Measurements from ENCODE around the gene THAP2.
"Not testable (repeated sequence)": the region's sequence is repeated elsewhere in the genome, so short reads cannot be mapped to it uniquely, and the experiment has no call there.

Gene THAP2

DNA sequence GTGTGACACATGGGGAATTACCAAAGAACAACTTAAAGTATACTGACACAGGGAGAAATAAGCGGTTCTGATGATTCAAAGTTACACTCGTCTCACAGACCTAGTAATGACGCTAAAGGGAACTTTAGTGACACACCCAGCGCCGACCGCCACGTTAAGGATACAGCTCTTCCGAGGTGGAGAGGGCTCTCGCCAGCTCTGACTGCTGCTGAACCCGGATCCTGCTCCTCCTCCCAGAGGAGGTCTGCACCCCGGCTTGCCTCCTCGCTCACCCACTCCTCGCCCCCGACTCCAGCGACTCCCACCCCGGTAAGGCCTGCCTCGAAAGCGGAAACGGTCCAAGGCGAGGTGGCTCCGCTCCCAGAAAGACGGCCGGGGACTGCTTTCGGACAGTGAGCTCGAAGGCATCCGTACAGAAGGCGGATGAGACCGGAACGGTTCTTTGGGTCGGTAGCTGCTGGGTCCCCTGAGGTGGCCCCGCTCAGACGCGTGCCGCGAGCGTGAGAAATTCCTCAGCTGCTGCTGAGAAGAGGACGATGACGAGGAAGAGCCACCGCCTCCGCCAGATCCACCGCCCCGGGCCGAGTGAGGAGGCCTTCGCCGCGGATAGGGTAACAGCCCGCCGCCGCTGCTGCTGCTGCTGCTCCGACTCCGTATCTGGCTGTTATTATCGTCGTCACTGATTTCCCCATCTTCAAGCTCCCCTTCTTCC, 1.1 kb upstream of the THAP2 start:
- DNase-seq (ENCODE audit: low read depth): peak; percentile 28

DNA sequence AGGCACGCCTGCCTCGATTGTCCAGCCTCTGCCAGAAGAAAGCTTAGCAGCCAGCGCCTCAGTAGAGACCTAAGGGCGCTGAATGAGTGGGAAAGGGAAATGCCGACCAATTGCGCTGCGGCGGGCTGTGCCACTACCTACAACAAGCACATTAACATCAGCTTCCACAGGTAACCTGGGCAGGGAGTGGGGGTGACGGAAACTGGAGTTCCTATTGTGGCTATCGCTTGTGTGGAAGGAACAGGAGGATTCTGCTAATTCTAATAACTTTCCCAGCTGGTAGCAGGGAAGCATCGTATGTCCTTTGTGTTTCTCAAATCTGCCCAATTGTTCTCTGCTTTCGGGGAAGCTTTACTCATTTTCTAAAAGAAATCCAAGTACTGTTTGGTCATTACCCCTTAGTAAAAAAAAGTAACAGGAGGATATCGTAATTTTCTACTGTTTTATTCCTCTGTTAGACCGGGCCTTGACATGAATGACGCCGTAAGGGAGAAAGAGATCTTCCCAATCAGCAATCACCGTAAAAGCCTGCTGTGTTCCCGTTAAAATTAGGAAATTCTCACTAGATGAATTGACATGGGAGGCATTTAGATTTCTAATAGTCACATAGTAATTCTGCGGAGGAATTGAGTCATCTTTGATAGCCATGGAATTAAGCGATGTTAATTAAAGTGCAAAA, 449 bp downstream of the THAP2 start:
- DNase-seq (ENCODE audit: low read depth): no peak

DNA sequence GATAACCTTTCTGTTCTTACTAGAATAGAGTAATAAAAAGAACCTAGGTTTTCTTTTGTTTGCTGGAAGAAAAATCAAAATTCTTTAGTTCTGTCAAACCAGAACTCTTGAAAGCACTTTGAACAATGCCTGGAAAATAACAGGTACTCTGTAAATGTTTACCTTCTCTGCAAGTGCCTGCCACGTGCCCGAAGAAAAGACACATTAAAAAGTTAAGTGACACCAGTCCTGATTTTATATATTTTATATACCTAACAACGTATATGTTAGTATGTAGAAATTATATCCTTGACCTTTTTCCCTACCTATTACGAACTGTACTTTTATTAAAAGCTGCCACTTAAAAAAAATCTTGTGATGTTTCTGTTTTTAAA, 976 bp downstream of the THAP2 start:
- DNase-seq (ENCODE audit: low read depth): no peak

DNA sequence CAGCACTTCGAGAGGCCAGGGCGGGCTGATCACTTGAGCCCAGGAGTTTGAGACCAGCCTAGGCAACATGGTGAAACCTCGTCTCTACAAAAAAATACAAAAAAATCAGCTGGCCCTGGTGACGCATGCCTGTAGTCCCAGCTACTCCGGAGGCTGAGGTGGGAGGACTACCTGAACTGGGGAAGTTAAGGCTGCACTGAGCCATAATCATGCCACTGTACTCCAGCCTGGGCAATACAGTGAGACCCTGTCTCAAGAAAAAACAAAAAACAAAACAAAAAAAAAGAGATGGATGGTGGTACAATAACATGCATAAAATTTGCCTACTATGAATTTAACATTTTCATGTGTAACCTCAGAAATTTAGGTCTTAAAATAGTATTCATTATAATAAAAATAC, 2.2 kb downstream of the THAP2 start:
- no peak for DNase-seq (ENCODE audit: low read depth)

GRCh38 chr12:71671311-71671710, 7.2 kb downstream of the THAP2 start:
- no peak for DNase-seq (ENCODE audit: low read depth)

DNA sequence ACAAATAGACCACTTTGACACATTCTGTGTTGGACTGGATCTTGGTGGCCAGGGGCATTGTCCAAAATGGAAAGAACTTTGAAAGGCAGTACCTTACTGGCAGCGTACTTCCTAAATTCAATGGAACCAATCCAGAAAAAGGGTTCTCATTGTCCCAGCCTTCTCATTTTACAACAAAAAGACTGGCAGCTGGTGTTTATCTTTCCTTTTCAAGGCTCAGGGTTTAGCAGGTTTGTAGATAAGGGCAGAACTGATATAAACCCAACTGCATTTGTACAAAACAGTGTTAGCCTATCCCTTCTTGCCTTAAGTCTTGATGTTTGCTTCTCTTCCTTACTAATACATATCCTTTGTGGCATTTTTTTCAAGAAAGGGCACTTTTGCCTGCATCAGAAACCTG, 7.7 kb downstream of the THAP2 start:
- no peak for DNase-seq (ENCODE audit: low read depth)

- no peak for DNase-seq (ENCODE audit: low read depth)
Measured at GRCh38 chr12:71682466-71682865, 18.4 kb downstream of the THAP2 start.

GRCh38 chr12:71683633-71684032, 19.5 kb downstream of the THAP2 start:
- no peak for DNase-seq (ENCODE audit: low read depth)

- no peak for DNase-seq (ENCODE audit: low read depth)
Measured at GRCh38 chr12:71684081-71684480, 20.0 kb downstream of the THAP2 start.

DNA sequence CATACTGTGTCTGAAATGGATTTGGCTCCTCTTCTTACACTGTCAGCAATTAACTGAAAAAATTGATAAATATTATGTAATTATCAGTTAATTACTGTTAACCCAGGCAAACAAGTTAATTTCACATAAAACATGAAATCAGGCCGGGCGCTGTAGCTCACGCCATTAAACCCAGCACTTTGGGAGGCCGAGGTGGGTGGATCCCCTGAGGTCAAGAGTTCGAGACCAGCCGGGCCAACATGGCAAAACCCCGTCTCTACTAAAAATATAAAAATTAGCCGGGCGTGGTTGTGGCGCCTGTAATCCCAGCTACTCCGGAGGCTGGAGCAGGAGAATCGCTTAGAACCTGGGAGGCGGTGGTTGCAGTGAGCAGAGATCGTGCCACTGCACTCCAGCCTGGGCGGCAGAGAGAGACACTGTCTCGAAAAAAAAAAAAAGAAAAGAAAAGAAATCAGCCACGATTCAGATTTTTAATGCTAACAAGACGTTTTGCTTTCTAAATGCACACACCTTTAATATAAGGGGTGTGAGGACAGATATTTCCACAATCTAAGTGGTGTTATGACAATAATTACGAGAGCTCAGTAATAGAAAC, 21.3 kb downstream of the THAP2 start:
- DNase-seq (ENCODE audit: low read depth): no peak

DNA sequence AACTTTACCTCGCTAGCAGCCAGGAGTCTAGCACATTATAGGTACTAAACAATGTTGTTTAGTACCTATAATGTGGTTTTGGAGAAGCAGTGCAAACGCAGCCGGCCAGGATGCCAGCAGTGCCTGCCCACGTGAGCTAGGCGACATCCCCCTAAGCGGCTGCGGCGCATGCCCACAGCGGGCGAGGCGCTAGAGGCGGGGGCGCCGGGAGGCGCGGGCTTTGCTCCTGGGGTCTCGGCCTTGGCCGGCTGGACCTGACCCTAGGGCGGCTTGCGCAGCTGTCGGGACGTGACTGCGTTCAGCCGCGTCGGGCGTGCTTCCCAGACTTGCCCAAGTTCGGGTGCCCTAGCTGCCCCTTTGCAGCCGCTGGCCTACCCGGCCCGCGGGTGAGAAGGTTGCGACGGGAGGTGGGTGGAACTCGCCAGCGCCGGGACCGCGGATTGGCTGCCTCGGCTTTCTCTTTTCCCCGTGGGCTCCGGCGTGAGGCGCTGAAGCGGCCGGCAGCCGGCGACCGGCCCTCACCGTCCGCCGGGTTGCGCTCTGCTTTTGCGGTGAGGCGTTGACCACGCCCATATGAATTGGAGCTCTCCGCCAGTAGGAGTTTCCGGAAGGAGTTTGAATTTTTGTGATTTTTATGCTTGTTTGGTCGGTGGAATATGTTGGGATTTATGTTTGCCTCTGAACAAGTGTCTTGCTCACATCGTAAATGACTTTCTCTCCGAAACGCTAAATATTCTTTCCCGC, 22.0 kb downstream of the THAP2 start, which contains the start of gene TMEM19:
TSS of gene TMEM19 (plus strand) at position 169 of the 744 bp plus-strand sequence. CDS start 599 bp downstream, outside the sequence.
- peak; percentile 75 for DNase-seq (ENCODE audit: low read depth)

- DNase-seq (ENCODE audit: low read depth): no peak
Measured at GRCh38 chr12:71686658-71687025, 22.5 kb downstream of the THAP2 start.

- not testable (repeated sequence) for DNase-seq (ENCODE audit: low read depth)
Measured at GRCh38 chr12:71687172-71687571, 23.1 kb downstream of the THAP2 start.

- DNase-seq (ENCODE audit: low read depth): no peak
Measured at GRCh38 chr12:71688961-71689570, 25.0 kb downstream of the THAP2 start.

DNA sequence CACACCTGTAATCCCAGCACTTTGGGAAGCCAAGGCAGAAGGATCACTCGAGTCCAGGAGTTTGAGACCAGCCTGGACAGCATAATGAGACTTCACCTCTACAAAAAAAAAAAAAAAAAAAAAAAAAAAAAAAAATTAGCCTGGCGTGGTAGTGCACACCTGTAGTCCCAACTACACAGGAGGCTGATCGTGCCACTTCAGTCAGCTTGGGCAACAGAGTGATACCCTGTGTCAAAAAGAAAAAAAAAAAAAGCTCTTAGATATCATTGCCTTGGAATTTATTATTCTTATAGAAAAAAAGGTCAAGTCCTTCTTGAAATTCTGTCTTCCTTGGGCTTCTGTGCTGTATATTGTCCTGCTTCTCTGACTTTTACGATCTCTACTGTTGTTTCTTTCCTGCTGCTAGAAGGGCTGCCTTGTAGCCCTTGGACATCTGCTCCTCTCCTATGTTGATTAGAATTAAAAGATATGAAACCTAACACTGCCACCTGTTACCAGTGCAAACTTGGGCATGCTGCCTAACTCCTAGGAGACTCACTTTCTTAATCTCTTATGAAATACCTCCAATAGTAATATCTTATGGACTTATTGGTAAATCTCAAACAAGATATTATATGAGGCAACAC, 27.5 kb downstream of the THAP2 start:
- DNase-seq (ENCODE audit: low read depth): no peak

- DNase-seq (ENCODE audit: low read depth): no peak
Measured at GRCh38 chr12:71693126-71693525, 29.0 kb downstream of the THAP2 start.

DNA sequence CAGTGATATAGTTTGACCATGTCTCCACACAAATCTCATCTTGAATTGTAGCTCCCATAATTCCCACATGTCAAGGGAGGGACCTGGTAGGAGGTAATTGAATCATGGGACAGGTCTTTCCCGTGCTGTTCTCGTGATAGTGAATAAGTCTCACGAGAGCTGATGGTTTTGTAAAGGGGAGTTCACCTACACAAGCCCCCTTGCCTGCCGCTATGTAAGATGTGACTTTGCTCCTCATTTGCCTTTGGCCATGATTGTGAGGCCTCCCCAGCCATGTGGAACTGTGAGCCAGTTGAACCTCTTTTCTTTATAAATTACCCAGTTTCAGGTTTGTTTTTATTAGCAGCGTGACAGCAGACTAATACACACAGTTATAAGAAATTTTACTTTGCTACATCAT, 29.6 kb downstream of the THAP2 start:
- not testable (repeated sequence) for DNase-seq (ENCODE audit: low read depth)

GRCh38 chr12:71694099-71694820, 30.2 kb downstream of the THAP2 start:
- no peak for DNase-seq (ENCODE audit: low read depth)

DNA sequence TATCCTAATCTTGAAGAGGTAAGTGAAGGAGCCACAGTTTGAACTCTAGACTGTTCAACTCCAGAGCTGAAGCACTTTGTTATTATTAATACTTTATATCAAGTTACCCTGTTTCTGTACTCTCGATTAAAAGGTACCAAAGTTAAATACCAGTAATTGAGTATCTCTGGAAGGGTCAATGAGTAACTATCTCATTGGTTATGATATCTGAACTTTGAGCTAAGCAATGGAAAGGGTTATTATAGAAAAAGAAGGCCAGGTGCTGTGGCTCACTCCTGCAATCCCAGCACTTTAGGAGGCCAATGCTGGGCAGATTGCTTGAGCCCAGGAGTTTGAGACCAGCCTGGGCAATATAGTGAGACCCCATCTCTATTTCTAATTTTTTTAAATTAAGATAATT, 31.7 kb downstream of the THAP2 start:
- DNase-seq (ENCODE audit: low read depth): no peak

- not testable (repeated sequence) for DNase-seq (ENCODE audit: low read depth)
Measured at GRCh38 chr12:71702181-71702580, 38.1 kb downstream of the THAP2 start.

DNA sequence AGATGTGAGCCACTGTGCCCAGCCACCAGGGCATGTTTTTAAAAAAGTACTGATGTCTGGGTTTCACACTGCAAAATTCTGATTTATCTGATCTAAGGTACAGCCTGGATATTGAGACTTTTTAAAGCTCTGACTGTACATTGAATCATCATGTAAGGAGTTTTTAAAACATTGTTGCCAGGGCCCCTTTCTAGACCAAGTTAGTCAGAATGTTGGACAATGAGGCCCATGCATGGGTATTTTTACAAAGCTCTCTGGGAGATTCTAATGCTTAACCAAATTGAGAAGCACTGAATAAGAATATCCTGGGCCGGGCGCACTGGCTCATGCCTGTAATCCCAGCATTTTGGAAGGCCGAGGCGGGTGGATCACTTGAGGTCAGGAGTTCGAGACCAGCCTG, 38.5 kb downstream of the THAP2 start:
- no peak for DNase-seq (ENCODE audit: low read depth)

Measured in fibroblast of the conjunctiva (primary cell).